Activated effector memory CD4-positive, alpha-beta T cell treated with anti-CD3 and anti-CD28 coated beads, Interleukin-2, amount 50 U/mL, for 16 hours (primary cell): ENCODE results near the gene CRISP1.
"Not testable (repeated sequence)": the region's sequence is repeated elsewhere in the genome, so short reads cannot be mapped to it uniquely, and the experiment has no call there.

Experiments used
- DNase-seq: peaks from one replicate; pipeline ENCODE4 v3.0.0-alpha.2; 2020

CRISP1 gene

DNA sequence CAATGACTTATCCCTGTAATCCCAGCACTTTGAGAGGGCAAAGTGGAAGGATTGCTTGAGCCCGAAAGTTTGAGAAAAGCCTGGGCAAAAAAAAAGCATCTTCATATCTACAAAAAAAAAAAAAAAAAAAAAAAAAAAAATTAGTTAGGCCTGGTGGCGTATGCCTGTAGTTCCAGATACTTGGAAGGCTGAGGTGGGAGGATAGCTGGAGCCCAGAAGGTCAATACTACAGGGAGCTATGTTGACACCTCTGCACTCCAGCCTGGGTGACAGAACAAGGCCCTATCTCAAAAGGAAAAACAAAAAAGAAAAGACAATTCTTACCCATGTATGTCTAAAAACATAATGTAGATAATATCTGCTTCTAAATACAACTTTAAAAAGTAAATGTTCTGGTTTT, 27.2 kb downstream of the CRISP1 start:
- no peak for DNase-seq

DNA sequence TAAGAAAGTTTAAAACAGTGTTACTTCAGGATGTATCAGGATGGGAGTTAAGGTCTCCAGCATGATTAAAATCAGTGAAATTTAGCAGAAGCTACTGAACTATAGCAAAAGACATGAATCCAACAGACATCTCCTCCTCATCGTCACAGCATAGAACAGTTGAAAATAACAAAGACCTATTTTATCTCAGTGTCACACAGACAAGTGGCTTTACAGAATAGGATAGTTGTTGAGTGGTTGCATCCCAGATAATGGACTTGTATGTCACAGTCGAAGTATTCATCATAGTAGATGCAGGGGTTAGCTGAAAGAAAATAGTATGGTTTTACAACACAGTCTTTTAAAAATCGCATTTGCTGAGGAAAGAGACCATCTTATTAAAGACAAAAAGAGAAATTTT, 31.2 kb downstream of the CRISP1 start:
- DNase-seq, result no peak

DNA sequence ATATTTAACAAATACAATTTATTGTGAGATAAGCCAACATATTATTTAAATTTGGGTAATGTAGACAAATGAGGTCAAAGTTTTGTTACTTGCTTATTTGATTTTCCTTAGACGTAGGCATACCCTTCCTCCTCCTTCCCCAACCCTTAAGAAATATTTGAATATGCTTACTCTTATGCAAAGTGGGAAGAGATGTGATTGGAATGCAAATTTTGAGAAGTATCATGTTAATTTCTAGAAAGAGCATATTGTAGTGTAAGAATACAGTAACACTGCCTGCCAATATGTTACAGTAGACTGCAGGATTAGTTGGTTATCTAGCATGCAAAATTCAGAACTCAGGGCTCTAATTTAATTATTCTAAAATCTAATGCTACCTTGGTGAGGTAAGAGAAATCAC, 32.9 kb downstream of the CRISP1 start:
- no peak for DNase-seq

DNA sequence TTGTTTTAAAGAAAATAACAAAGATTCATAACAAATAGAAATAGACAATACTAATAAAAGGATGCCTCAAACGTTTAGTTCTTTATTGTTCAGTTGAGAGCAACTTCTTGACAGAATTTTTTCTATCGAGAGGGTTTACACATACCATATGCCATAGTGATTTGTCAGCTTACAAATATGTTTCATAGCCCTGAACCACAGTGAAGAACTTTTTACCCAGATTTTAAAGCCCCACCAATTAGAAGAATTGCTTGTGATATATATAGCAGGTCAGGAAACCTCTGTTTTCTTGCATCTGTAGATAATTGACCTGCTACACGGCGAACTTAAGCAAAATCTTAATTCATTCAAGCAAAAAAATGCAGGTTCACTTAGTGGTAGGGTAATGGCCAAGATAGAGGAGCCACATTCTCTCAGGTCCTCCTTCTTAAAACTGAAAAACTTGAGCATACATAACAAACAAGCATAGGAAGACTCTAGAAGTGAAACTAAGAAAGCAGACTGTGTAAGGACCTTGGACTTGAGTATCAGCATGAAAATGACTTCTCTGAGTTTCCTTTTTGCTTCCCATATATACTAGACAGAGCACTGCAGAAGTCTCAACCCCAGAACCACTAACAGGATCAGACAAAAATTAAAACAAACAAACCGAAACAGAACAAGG, 39.5 kb downstream of the CRISP1 start:
- no peak for DNase-seq

DNA sequence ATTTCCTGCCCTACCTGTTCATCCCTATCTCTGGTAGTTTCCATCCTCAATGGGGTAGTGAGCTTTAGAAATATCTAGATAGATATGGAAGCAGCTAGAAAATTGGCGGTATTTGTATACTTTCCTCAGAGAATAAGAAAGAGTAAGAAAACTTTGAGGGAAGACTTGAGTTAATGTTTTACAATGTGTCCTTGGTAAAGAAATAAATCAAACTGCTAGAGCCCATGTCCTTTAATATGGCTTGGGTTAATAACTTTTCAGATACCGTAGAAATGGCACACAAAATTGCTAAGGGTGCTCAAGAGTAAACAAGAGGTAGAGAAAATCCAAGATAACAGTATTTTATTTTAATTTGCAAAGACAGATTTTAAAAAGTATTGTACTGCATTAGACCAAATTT, 51.2 kb downstream of the CRISP1 start:
- DNase-seq, result no peak

DNA sequence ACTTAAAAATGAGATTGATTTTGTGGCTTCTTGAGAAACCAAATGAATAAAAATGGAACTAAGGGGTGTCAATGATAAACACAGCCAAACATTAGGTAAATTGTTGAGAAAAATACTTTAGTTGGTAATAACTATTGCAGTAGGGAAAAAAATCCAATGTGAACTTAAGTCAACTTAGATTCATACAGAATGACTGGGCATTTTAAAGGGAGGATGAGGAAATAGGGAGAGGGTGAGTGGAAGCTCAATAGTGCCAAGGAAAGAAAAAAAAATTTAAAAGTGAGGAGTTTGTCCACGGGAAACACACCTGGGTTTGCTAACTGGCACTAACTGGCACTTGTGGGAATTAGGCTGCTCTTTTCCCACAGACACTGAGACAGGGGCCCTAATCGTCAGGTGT, 53.1 kb downstream of the CRISP1 start:
- no peak for DNase-seq

DNA sequence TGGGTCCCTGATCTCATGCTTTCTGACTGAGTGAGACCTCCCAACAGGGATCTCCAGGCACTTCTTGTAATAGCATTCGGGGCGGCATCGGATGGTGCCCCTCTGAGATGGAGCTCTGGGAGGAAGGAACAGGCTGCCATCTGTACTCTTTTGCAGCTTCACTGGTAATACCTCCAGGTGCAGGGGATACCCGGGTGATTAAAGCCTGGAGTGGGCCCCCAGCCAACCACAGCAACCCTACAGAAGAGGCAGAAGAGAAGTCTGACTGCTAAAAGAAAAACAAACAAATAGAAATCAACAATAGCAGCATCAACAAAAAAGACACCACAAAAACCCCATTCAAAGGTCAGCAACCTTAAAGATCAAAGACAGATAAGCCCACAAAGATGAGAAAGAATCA, 60.2 kb downstream of the CRISP1 start:
- no peak for DNase-seq

DNA sequence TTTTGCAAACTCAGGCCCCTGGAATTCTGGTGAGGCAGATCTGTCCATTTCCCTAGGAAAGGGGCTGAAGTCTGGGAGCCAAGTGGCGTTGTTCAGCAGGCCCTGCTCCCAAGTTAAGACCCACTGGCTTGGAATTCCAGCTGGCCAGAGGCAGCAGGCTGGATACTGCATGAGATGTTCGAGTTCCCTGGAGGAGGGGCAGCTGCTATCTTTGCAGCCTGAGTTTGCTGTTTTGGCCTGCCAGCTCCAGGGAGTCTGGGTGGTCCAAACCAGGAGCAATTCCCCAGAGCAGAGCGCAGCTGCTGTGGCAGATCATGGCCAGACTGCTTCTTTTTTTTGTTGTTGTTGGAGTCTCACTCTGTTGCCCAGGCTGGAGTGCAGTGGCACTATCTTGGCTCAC, 61.1 kb downstream of the CRISP1 start:
- DNase-seq, result no peak

DNA sequence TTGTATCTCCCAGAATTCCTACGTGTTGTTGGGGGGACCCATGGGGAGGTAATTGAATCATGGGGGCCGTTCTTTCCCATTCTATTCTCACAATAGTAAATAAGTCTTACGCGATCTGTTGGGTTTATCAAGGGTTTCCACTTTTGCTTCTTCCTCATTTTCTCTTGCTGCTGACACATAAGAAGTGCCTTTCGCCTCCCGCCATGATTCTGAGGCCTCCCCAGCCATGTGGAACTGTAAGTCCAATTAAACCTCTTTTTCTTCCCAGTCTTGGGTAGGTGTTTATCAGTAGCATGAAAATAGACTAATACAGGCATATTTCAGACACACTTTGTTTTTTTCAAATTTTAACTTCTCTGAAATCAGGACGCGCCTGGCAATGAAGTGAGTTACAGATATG, 64.8 kb downstream of the CRISP1 start:
- no peak for DNase-seq

DNA sequence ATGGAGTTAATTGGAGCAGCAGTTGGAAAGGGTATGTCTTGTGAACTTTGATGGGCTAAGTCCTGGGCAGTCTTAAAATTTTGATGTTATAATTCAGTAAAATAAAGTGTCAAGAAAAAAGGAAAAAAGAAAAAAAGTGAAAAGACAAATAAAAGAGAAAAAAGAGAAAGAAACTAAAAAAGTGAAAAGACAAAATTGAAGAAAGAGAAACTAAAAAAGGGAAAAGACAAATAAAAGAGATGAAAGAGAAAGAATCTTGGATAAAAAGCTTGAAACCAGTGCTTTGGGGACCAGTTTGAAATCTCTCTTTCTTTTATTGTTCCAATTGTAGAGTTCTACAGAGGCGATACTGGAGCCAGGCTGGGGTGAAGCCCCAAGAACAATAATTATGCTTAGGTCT, 67.2 kb downstream of the CRISP1 start:
- DNase-seq, result no peak

DNA sequence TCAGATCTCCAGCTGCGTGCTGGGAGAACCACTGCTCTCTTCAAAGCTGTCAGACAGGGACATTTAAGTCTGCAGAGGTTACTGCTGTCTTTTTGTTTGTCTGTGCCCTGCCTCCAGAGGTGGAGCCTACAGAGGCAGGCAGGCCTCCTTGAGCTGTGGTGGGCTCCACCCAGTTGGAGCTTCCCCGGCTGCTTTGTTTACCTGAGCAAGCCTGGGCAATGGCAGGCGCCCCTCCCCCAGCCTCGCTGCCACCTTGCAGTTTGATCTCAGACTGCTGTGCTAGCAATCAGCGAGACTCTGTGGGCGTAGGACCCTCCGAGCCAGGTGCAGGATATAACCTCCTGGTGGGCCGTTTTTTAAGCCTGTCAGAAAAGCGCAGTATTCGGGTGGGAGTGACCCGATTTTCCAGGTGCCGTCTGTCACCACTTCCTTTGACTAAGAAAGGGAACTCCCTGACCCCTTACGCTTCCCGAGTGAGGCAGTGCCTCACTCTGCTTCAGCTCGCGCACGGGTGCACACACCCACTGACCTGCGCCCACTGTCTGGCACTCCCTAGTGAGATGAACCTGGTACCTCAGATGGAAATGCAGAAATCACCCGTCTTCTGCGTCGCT, 69.4 kb downstream of the CRISP1 start:
- not testable (repeated sequence) for DNase-seq

DNA sequence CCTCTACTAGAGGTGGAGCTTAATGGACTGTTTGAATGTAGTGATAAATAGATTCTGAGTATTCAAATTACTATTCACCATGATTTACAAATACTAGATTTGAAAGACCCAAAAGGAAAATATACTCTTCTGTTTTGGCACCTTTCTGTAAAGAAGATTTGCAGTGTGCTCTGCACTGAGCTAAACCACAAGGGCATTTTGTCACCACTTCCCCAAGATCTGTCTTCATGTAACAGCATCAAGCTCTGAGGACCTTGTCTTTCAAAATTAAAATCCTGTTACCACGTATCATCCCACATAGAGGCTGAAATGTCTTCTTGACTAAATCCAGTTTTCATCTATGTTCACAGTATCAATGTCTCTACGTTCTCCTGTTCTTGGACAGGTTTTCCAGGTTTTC, 76.0 kb downstream of the CRISP1 start:
- no peak for DNase-seq

DNA sequence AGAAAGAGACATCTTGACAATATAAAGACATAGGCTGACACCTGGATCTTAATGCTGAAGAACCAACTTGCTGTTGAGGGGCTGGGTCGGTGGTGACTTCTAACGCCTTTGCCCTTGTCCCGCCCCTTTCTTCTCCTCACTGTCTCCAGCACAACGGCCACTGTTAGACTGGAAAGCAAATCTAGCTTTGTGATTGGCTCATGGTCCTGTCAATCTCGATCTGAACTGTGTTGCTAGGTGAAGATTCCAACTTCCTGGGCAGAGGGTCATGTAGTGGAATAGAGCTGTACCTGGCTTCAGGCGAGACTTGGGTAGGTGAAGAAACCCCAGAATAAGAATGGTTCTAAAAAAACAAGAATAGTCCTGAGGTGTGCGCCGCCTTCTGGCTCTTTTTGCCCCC, 79.2 kb downstream of the CRISP1 start, which contains the start of gene PGK2:
TSS of gene PGK2 (minus strand) at position 110 of the 400 bp plus-strand sequence. CDS start at position 12, 98 bp downstream.
- DNase-seq, result no peak

DNA sequence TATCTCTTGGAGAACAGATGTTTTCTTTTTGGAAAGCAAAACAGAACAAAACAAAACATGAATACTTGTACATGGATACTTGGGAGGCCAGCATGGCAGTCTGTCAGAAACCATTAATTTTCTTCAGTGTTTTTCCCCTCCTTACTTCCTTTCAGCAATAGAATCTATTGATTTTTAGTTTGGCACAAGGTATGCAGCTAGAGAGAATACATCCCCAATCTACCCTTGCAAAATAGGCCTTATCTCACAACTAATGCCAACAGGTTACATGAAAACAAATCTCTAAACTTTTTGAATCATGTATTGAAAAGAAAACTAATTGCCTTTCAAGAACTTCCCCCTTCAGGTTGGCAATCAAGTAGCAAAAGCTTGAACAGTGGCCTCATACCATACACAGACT, 82.1 kb downstream of the CRISP1 start:
- DNase-seq, result no peak
